ENCODE results near the gene CLEC2L. TPM values are rescaled to one million over a fixed set of nuclear protein-coding genes. Genes with fewer than 3 reads are reported as not detected.

The CLEC2L gene
- total RNA-seq, 1 donor from 2014 or later: not detected

DNA sequence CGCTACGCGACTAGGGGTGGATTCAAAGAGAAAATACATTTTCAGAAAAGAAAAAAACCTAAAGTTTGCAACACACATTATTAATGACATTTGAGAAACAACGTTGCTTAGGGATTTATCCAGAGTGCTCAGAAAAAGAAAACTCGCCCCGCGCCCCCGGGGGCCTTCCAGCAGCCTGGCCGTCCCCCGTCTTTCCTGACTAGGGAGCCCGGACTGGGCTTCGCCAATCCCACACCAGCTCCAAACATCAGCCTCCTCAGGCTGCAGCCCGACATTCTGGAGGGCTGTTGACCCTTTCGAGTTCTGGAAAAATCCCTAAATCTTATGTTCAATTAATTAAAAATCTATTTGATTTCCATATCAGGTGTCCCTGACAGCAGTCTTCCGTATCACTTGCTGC lies 48.6 kb downstream of the CLEC2L start:
- DNase-seq (ENCODE audit: low read depth): no peak
- H3K4me3 ChIP-seq (ENCODE audit: low read depth, low read length): no peak overlapping the region
- no peaks in the 10 kb centered on the region for H3K27me3 ChIP-seq (ENCODE audit: control insufficient read depth, insufficient read depth, low read length)
- no peak for TF ChIP-seq CTCF (IDR thresholded peaks at IDR 0.05; ENCODE audit: insufficient read depth, low read length, severe bottlenecking)
- no peak for FAIRE-seq
- peaks cover 25% of the 10 kb centered on the region for H3K36me3 ChIP-seq (ENCODE audit: control insufficient read depth, insufficient read depth, low read length)

- FAIRE-seq: no peak
- TF ChIP-seq CTCF (IDR thresholded peaks at IDR 0.05; ENCODE audit: insufficient read depth, low read length, severe bottlenecking): no peak
- Histone ChIP-seq H3K4me3 (ENCODE audit: low read depth, low read length) (no peak overlapping the region), H3K27me3 (ENCODE audit: control insufficient read depth, insufficient read depth, low read length) (no peaks in the 10 kb centered on the region), H3K36me3 (ENCODE audit: control insufficient read depth, insufficient read depth, low read length) (peaks cover 23% of the 10 kb centered on the region)
- no peak for DNase-seq (ENCODE audit: low read depth)
Measured at GRCh38 chr7:139572704-139573385, 49.4 kb downstream of the CLEC2L start.

GRCh38 chr7:139573871-139574270 lies 50.4 kb downstream of the CLEC2L start:
- FAIRE-seq (no peak), DNase-seq (ENCODE audit: low read depth) (no peak)
- no peaks in the 10 kb centered on the region for H3K27me3 ChIP-seq (ENCODE audit: control insufficient read depth, insufficient read depth, low read length)
- TF ChIP-seq CTCF (IDR thresholded peaks at IDR 0.05; ENCODE audit: insufficient read depth, low read length, severe bottlenecking): no peak
- peaks cover 23% of the 10 kb centered on the region for H3K36me3 ChIP-seq (ENCODE audit: control insufficient read depth, insufficient read depth, low read length)
- H3K4me3 ChIP-seq (ENCODE audit: low read depth, low read length): no peak overlapping the region

GRCh38 chr7:139574618-139575337 lies 51.3 kb downstream of the CLEC2L start:
- Histone ChIP-seq H3K36me3 (ENCODE audit: control insufficient read depth, insufficient read depth, low read length) (peaks cover 27% of the 10 kb centered on the region), H3K27me3 (ENCODE audit: control insufficient read depth, insufficient read depth, low read length) (no peaks in the 10 kb centered on the region), H3K4me3 (ENCODE audit: low read depth, low read length) (no peak overlapping the region)
- DNase-seq (ENCODE audit: low read depth) (no peak), FAIRE-seq (no peak)
- no peak for TF ChIP-seq CTCF (IDR thresholded peaks at IDR 0.05; ENCODE audit: insufficient read depth, low read length, severe bottlenecking)

GRCh38 chr7:139575338-139575680 lies 51.8 kb downstream of the CLEC2L start:
- H3K4me3 ChIP-seq (ENCODE audit: low read depth, low read length): no peak overlapping the region
- peaks cover 28% of the 10 kb centered on the region for H3K36me3 ChIP-seq (ENCODE audit: control insufficient read depth, insufficient read depth, low read length)
- H3K27me3 ChIP-seq (ENCODE audit: control insufficient read depth, insufficient read depth, low read length): no peaks in the 10 kb centered on the region
- DNase-seq (ENCODE audit: low read depth) (no peak), FAIRE-seq (no peak)
- no peak for TF ChIP-seq CTCF (IDR thresholded peaks at IDR 0.05; ENCODE audit: insufficient read depth, low read length, severe bottlenecking)

Measured in bronchial epithelial cell (primary cell).